A549 (cell line): ENCODE results near the gene MAPRE3.

Experiments
- EP300 ChIP-seq, 2 experiments: fragments of >200 bp; sonication (Bioruptor Twin); formaldehyde crosslinking; IDR thresholded peaks; 2 replicates in 1 of 2; 3 replicates in 1 of 2; pipeline ENCODE4 v1.6.1; 2016 to 2017
- POLR2A ChIP-seq: IDR thresholded peaks from 2 replicates; pipeline ENCODE4 v1.6.1; 2012; ENCODE audit warnings: mild to moderate bottlenecking, low read length
- RAD21 ChIP-seq, 2 experiments: fragments of >200 bp in 1 of 2; sonication (Bioruptor Twin) in 1 of 2; formaldehyde crosslinking in 1 of 2; IDR thresholded peaks in 1 of 2; conservative IDR thresholded peaks in 1 of 2; 2 replicates in 1 of 2; 3 replicates in 1 of 2; pipeline ENCODE4 v1.6.1; 2012 to 2018; ENCODE audit warnings: inconsistent platforms in 1 of 2
- REST ChIP-seq: fragments of 200-600 bp; sonication (generic); IDR thresholded peaks from 2 replicates; pipeline ENCODE4 v1.6.1; 2016; ENCODE audit warnings: antibody characterized with exemption, mild to moderate bottlenecking, moderate library complexity
- ZC3H11A ChIP-seq: fragments of 450-650 bp; IDR thresholded peaks from 2 replicates; pipeline ENCODE4 v1.6.1; 2014; ENCODE audit warnings: antibody characterized with exemption, mild to moderate bottlenecking
- TF ChIP-seq, protein P1 (sequence below): fragments of >200 bp; sonication (Bioruptor Twin); formaldehyde crosslinking; IDR thresholded peaks from 3 replicates; pipeline ENCODE4 v1.5.1; 2016

- TF ChIP-seq RAD21 (conservative IDR thresholded peaks at IDR 0.05 in 1 of 2, IDR thresholded peaks at IDR 0.05 in 1 of 2) (no peak), ZC3H11A (no peak), POLR2A (no peak), EP300 (IDR thresholded peaks at IDR 0.05) (no peak), REST (no peak)
- TF ChIP-seq, protein P1, sequence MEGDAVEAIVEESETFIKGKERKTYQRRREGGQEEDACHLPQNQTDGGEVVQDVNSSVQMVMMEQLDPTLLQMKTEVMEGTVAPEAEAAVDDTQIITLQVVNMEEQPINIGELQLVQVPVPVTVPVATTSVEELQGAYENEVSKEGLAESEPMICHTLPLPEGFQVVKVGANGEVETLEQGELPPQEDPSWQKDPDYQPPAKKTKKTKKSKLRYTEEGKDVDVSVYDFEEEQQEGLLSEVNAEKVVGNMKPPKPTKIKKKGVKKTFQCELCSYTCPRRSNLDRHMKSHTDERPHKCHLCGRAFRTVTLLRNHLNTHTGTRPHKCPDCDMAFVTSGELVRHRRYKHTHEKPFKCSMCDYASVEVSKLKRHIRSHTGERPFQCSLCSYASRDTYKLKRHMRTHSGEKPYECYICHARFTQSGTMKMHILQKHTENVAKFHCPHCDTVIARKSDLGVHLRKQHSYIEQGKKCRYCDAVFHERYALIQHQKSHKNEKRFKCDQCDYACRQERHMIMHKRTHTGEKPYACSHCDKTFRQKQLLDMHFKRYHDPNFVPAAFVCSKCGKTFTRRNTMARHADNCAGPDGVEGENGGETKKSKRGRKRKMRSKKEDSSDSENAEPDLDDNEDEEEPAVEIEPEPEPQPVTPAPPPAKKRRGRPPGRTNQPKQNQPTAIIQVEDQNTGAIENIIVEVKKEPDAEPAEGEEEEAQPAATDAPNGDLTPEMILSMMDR = no peak
Observed at GRCh38 chr2:27067385-27067784, 96.9 kb downstream of the MAPRE3 start.
